Fibroblast of the aortic adventitia (primary cell): ENCODE data around the gene ZNF740. TPM values are rescaled to one million over a fixed set of nuclear protein-coding genes. Genes with fewer than 3 reads are reported as not detected.

Experiments
- DNase-seq: peaks from one replicate; pipeline ENCODE4 v3.0.0-alpha.2; 2010; ENCODE audit warnings: low read depth
- H3K4me3 ChIP-seq: 2 replicates; pipeline ENCODE4 v1.5.1; 2011; ENCODE audit warnings: low read depth, mild to moderate bottlenecking, control low read depth, low read length, moderate library complexity
- CTCF ChIP-seq: IDR thresholded peaks from 2 replicates; pipeline ENCODE4 v1.5.1; 2011; ENCODE audit warnings: mild to moderate bottlenecking, low read length, control low read depth, inconsistent platforms; ENCODE audit not compliant: insufficient read depth
- total RNA-seq: library from RNA; depleted of rRNA; stranded (reverse); fragments of >200 nt; gene quantifications from 2 replicates; pipeline ENCODE4 v1.2.3, GENCODE V29; 2012; ENCODE audit warnings: low replicate concordance

The ZNF740 gene
- total RNA-seq, result 12.6 and 16.3 TPM in 2 replicates

- peak; percentile 95 for DNase-seq
- no peak for TF ChIP-seq CTCF
- peak within 1 kb of the TSS; percentile 81 for H3K4me3 ChIP-seq
Measured at GRCh38 chr12:53180220-53180930, at the start of gene ZNF740, which contains the start of gene CSAD. Gene ZNF740, plus strand, starts transcription at chr12:53180722. Its CDS starts 1,262 bp downstream, at chr12:53181984. Gene CSAD, minus strand, starts transcription at chr12:53180925. Its CDS starts 7,455 bp downstream, at chr12:53173470.

GRCh38 chr12:53131844-53132243 lies 48.7 kb upstream of the ZNF740 start:
- no peak overlapping the region for H3K4me3 ChIP-seq
- TF ChIP-seq CTCF, result no peak
- no peak for DNase-seq

- H3K4me3 ChIP-seq, result no peak overlapping the region
- DNase-seq, result no peak
- no peak for TF ChIP-seq CTCF
Measured at GRCh38 chr12:53133722-53134121, 46.8 kb upstream of the ZNF740 start.

GRCh38 chr12:53143355-53143754 lies 37.2 kb upstream of the ZNF740 start:
- no peak for TF ChIP-seq CTCF
- DNase-seq, result no peak
- no peak overlapping the region for H3K4me3 ChIP-seq

- peak; percentile 61 for DNase-seq
- no peak overlapping the region for H3K4me3 ChIP-seq
- no peak for TF ChIP-seq CTCF
Measured at GRCh38 chr12:53145383-53146260, 34.9 kb upstream of the ZNF740 start.

GRCh38 chr12:53147181-53147580 lies 33.3 kb upstream of the ZNF740 start:
- no peak overlapping the region for H3K4me3 ChIP-seq
- TF ChIP-seq CTCF, result no peak
- no peak for DNase-seq
